ENCODE data around the gene SART1.

The SART1 gene, protein sequence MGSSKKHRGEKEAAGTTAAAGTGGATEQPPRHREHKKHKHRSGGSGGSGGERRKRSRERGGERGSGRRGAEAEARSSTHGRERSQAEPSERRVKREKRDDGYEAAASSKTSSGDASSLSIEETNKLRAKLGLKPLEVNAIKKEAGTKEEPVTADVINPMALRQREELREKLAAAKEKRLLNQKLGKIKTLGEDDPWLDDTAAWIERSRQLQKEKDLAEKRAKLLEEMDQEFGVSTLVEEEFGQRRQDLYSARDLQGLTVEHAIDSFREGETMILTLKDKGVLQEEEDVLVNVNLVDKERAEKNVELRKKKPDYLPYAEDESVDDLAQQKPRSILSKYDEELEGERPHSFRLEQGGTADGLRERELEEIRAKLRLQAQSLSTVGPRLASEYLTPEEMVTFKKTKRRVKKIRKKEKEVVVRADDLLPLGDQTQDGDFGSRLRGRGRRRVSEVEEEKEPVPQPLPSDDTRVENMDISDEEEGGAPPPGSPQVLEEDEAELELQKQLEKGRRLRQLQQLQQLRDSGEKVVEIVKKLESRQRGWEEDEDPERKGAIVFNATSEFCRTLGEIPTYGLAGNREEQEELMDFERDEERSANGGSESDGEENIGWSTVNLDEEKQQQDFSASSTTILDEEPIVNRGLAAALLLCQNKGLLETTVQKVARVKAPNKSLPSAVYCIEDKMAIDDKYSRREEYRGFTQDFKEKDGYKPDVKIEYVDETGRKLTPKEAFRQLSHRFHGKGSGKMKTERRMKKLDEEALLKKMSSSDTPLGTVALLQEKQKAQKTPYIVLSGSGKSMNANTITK

DNA sequence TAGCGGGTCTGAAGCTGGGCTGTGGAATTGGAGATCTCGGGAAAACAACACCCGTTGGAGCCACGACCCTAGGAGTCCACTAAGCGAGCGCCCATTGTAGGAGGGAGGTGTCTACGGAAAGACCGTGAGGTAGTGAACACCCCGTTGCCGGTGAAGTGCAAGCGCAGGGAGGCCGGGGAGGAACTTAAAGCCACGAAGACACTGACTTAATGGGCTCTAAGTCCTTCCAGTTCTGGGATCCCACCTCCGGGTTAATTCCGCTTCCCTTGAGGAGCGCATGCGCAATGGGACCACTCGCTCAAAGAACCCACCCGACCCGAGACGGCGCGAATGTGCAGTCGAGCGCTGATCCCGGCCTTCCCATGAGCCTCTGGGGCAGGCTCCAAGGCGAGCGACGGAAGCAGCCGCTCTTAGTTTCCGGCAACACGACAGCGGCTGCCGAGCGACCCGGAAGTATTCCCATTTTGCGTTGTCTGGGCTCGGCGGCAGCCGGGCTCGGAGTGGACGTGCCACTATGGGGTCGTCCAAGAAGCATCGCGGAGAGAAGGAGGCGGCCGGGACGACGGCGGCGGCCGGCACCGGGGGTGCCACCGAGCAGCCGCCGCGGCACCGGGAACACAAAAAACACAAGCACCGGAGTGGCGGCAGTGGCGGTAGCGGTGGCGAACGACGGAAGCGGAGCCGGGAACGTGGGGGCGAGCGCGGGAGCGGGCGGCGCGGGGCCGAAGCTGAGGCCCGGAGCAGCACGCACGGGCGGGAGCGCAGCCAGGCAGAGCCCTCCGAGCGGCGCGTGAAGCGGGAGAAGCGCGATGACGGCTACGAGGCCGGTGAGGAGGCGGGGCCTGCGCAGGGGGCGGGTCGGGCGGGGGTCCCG, at the start of gene SART1:
Gene SART1, plus strand, starts transcription at position 468 of the 874 bp plus-strand sequence. Its CDS starts 47 bp downstream, at position 515.
- peak; percentile 96 for DNase-seq (ENCODE audit: low read depth)

DNA sequence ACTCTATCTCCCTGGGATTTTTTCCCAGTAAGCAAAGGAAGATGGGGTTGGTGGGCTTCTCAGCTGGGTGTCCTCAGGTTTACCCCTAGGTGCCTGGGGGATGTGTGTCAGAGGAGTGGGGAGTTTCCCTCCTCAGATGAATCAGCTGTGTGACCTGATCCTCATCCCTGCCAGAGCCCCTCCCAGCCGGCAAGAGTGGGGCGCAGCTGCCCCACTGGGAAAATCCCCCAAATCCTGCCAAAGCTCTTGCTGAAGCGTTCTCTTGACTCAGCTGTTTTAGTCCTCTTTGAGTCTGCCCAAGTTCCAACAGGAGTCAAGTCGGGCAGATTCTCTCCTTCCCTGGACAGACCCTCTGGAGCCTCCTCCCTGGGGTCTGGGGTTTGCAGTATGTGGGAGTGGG, 48.7 kb upstream of the SART1 start:
- peak; percentile 75 for DNase-seq (ENCODE audit: low read depth)

DNA sequence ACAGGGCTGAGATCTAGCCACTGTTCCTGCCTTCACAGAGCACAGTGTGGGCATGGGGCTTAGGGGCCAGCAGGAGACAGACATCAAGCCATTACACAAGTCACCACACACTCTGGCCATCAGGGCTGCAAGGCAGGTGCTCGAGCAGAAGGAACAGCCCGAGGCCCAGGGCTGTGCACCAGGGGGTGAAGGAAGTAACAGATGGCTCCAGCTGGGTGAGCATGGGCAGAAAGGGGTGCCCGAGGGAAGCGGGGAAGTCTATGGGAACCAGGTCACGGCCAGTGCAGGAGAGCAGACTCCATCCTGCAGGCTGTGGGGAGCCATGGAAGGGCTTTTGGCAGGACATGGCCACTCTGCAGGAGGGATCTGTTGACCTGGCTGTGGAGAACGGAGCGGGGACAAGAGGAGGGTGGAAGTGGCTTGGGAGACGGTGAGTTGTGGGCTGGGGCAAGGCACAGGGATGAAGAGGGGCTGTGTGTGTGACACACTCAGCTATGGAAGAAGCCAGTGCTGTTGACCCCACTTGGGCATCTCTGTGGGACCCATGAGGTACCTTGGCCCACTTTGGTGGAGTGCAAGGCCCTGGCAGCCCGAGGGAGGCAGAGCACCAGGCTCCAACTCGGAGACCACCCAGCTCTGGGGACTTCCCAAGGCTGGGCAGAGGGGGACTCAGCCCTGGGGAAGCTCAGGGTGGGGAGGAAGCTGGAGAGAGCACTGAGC, 46.3 kb upstream of the SART1 start:
- no peak for DNase-seq (ENCODE audit: low read depth)

DNA sequence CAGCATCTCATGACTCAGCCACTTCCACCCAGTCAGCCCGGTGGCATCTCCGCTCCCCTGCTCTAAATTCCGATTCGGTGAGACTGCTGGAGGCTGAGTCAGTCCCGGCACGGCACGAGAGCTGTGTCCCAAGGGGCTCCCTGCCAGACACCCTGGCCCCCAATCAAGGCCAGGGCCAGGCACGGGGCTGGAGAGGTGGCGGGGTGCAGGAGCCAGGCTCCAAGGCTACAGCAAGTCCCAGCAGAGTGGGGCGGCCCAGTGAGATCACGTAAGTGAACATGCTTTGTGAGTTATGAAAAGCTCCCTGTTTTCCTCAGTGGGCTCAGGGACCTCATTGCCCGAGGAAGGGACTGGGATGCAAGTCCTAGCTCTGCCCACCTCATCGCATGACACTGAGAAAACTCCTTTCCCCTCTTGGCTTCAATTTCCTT, 45.7 kb upstream of the SART1 start:
- peak; percentile 97 for DNase-seq (ENCODE audit: low read depth)

DNA sequence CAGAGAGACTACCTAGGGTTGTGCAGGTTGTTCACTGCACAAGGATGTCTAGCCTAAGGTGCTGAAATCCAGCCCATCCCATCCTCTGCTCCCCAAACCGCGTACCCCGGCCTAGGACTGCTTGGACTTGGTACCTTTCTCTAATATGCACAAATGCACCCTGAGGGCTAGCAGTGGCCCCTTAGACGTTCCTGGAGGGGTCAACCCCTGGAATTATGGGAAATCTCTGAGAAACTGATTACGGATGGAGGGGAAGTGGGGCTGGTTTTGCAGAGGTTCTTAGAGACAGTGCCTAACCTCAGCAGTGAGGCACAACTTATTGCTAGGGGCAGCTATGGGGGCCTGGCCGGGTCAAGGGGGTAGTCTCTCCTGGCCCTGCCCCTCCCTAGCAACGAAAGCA, 45.1 kb upstream of the SART1 start:
- no peak for DNase-seq (ENCODE audit: low read depth)

DNA sequence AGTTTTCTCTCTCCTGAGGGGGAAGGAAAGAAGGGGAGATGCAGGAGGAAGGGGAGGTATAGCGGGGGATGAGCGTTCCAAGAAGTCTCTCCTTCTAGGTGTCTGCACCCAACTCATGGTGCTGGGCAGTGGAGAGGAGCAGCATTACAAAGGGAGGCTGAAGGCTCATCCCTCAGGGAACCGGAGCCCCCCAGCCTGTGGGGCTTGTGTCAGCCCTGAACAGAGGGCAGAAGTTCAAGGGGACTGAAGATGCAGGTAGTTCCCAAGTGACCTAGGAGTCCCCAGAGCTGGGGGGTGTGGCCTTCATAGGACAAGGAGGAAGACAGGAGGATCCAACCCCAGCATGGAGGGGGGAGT, 44.5 kb upstream of the SART1 start:
- DNase-seq (ENCODE audit: low read depth), result no peak

DNA sequence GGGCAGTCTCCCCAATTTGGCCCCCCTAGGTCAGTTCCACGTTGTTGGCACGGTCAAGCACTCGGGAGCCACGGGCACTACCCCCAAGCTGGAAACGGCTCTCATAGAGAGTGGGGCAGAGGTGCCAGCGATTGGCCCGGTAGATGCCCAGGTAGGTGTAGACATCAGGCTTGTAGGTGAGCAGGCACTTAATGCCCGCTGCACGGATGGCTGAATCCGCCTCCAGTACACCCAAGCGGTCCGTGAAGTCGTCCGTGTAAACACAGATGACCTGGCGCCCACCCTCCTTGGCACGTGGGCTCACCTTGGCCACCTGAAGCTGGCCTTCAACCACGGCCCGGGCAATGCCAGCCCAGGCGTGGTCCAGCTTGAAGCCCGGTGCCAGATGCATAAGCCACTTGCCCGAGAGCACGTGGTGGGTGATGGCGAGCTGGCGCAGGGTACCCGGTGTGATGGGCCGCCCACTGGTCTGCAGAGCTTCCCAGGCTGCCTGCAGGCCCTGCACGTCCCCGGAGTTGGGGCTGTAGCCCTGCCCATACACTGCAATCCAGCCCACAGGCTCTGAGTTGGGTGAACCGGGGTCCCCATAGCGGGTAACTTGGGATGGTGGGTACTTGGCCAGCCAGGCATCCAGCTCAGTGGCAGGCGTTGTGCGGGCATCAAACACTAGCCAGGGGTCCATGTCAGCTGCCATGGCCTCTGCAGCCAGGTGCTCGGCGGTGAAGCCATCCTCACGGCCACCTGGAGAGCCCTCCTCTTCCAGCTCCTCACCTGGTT, 43.9 kb upstream of the SART1 start:
- DNase-seq (ENCODE audit: low read depth), result peak; percentile 27

DNA sequence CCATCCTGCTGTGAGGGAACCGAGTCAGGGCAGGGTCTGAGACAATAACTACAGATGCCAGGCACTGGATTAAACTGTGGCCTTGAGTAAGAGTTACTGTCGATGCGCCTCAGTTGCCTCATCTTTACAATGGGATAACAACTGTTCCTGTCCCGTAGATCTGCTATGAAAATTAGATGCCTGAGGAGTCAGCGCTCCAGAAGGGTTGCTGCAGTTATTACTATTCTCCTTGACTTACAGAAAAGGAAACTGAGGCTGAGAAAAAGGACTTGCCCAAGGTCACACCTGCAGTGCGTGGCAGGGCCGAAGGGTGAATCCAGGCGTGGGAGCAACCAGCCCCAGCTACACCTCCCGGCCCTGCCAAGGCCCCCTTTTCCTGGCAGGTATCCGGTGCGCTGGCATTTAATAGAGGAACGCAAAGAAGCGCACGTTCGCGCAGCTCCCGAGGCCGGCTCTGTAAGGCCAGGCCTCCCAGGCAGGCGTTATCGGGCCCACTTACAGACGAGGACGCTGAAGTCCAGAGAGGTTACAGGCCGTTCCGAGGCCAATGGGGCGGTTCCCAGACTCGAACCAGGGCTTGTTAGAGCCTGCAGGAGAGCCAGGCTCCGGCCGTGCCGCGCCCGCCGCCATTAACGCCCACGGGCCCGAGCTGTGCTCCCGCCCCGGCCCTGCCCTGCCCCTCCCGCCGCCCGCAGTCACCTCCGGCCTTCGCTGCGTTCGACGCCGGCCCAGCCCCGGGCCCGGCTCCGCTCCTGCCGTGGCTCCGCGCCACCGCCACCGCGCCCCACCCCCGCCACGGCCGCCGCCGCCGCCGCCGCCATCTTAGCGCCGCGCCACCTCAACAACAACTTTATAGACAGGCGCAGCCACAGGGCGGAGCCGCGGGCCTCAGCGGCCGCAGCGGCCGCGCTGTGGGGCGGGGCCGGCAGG, 43.1 kb upstream of the SART1 start, which contains the start of gene C11orf68:
Gene C11orf68, minus strand, starts transcription at position 852 of the 930 bp plus-strand sequence. Its CDS starts 31 bp downstream, at position 821.
- no peak for DNase-seq (ENCODE audit: low read depth)

DNA sequence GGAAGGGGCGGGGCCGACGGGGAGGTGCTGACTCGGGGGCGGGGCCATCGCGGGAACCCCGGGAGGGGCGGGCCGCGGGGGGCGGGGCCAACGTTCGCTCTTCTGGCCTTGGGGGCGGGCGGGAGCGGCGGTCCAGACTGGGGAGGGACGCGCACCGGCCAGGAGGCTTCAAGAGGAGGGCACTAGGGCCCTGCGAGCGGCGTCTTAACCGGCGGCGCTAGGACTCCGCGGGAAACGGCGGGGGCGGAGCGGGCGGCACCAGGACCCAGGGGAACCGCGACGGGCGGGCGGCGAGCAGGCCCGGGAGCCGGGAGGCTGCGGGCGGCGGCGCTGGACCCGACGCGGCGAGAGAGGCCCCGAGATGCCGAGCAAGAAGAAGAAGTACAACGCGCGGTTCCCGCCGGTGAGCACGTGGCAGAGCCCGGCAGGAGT, 42.4 kb upstream of the SART1 start, which contains the start of gene DRAP1:
Gene DRAP1, plus strand, starts transcription at position 286 of the 432 bp plus-strand sequence. Its CDS starts 76 bp downstream, at position 362.
- DNase-seq (ENCODE audit: low read depth), result peak; percentile 99

DNA sequence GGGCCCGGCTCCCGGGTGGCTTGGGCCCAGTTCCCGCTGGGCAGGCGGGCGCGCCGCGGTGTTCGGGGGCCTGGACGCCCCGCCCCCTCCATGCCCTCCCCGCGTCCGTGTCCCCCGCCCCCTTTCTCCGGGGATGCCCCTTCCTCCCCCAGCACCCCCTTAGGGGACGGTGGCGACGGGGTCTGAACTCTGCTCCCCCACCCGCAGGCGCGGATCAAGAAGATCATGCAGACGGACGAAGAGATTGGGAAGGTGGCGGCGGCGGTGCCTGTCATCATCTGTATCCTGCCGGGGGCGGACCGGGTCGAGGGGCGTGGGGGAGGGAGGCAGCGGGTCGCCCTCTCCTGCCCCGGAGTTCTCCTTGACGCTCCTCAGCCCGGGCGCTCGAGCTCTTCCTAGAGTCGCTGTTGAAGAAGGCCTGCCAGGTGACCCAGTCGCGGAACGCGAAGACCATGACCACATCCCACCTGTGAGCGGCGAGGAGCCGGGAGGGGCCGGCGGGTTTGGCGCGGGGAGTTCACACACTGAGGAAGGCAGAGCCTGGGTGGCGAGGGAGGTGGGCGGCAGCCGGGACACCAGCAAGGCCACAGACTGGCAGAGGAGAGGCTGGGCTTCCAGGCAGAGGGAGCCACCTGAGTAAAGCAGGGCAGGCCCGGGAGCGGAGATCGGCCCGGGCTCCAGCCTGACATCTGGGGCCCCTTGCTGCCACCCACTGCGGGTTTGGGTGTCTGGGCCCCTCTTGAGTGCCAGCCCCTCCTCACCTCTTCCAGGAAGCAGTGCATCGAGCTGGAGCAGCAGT, 41.8 kb upstream of the SART1 start:
- DNase-seq (ENCODE audit: low read depth), result no peak

DNA sequence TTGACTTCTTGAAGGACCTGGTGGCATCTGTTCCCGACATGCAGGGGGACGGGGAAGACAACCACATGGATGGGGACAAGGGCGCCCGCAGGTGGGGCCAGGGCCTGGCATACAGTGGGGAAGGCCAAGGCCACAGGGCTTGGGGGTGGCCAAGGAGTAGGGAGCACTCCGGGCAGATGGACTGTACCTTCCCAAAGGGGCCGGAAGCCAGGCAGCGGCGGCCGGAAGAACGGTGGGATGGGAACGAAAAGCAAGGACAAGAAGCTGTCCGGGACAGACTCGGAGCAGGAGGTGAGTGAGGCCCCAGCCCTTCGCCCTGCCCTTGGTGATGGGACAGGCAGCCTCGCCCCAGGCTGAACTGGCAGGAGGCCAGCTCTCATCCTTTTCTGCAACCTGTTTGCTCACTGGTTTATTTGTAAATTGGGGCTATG, 41.1 kb upstream of the SART1 start:
- no peak for DNase-seq (ENCODE audit: low read depth)

DNA sequence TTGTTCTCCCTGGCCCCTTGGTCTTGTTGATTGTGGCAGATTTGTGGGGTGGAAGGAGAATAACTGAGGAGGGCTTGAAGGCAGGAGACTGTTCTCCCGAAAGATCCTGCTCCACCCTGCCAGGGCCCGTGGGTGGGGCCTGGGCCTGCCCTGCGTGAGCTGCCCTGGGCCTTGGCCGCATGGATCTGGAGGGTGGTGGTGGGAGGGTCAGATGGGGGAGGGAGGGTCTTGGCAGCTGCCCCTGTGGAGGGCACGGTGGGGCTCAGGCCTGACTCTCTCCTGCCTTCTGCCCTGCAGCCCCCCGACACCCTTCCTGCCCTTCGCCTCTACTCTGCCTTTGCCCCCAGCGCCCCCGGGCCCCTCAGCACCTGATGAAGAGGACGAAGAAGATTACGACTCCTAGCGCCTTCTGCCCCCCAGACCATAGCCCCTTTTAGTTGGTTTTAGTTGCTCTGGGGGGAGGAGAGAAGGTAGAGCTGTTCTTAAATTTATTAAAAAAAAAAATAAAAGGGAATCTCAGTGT, 40.4 kb upstream of the SART1 start:
- DNase-seq (ENCODE audit: low read depth), result no peak

DNA sequence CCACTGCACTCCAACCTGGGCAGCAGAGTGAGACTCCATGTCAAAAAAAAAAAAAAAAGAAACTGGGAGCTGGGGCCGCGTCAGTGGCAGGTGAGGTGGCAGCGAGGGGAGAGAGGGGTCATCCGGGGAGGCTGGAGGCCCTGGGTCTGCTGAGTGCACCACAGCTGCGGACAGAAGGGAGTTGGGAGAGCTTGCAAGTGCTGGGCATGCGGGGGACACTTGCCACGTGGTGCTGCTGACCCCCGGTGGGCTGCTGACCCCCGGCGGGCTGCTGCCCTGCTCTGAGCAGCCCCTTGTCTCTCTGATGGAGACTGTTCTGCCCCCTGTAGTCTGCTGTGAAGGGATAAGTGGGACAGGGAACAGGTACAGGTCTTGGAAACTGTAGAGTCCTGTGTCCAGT, 39.7 kb upstream of the SART1 start:
- no peak for DNase-seq (ENCODE audit: low read depth)

DNA sequence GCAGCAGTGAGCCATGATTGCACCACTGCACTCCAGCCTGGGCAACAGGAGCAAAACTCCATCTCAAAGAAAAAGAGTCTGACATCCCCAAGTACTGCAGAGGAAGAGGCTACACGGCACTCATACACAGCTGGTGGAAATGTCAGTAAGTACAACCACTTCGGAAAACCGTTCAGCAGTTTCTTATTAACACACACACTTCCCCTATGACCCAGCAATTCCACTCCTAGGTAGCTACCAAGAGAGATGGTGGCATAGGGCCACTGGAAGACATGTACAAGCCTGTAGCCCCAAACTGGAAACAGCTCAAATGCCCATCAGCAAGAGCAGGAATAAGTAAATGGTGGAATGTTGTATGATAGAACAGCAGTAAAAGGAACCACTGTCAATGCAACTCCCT, 39.0 kb upstream of the SART1 start:
- no peak for DNase-seq (ENCODE audit: low read depth)

DNA sequence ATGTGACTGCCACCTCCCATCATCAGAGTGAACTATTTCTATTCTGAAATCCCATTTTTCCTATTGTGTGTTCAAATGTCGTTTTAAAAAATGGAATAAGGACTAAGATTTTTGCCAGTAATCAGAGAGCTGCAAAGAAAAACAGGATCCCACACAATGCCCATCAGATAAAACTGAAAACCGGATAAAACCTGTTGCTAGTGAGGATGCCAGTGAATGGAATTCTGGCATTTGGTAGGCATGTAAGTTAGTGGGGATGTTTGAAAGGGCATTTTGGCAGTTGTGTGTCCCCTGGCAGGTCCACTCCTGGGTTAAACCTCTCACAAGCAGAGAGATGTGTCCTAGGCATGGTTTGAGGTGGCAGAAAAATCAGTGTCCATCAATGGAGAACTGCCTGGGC, 36.1 kb upstream of the SART1 start:
- no peak for DNase-seq (ENCODE audit: low read depth)

DNA sequence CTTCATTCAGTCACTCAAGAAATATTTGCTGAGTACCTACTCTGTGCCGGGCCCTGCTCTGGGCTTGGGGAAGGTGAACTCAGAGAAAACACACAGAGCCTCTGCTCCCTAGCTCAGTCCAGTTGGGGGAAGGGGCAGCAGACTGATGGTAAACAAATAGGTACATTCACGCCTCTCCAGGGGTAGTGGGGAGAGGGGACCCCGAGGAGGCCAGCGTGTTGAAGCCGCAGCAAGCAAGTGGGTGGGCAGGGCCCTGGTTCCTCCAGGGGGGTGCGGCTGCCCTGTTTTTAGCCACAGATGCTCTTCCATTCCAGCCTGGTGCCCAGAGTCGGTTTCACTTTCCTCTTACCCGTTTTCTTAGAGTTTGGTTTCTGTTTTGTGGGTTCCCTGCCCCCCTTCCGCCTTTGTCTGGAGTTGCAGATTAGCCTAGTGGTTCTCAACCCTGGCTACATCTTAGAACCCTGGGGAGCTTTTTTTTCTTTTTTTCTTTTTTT, 33.6 kb upstream of the SART1 start:
- no peak for DNase-seq (ENCODE audit: low read depth)

DNA sequence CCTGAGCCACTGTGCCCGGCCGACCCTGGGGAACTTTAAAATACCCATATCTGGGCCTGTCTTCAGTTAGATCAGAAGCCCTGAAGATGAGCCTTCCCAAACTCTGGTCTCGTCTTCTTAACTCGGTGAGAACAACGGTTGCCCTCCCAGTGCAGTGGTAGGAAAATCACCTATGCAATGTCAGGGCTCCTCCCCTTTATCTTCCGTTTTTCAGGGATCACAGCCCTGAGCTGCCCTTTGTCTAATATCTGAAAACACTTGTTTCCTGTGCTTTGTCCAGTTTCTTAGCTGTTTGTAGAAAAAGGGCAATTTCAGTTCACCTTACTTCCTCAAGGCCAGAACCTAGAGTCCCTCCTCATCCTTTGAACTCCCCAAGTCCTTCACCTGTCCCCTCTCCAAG, 32.9 kb upstream of the SART1 start:
- DNase-seq (ENCODE audit: low read depth), result no peak
